Mammary epithelial cell (primary cell): Measurements from ENCODE around the gene PAK5.

Source experiments
- EZH2 ChIP-seq: IDR thresholded peaks from 2 replicates; pipeline ENCODE4 v1.6.1; 2012; ENCODE audit warnings: low read length, inconsistent platforms, borderline replicate concordance
- TF ChIP-seq, protein P1 (sequence below), 2 donors: IDR thresholded peaks in 1 of 2; conservative IDR thresholded peaks in 1 of 2; 2 replicates each; pipeline ENCODE4 v1.5.1; 2011 to 2012; ENCODE audit warnings: inconsistent platforms in 2 of 2, low read length in 2 of 2, mild to moderate bottlenecking in 2 of 2, control low read depth in 1 of 2, low read depth in 1 of 2; ENCODE audit not compliant: insufficient read depth in 1 of 2; ENCODE audit errors: extremely low read depth in 1 of 2

DNA sequence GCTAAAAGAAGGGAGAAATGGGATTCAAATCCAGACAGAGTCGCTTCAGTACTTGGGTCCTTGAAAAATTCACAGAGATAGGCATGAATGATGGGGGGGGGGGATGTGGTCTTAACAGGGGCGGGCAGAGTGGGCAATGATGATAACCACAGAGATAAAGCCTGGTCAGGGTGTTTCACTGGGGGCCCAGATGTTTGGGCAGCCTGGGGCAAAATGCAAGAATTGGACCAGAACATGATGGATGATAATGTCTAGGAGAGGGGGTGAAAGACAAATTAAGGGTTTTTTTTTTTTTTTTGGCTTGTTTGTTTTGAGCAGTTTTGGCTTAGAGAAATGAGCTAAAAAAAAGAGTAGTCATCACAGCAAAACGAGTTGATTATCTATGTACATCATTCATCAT, 267.1 kb downstream of the PAK5 start:
- TF ChIP-seq, protein P1, sequence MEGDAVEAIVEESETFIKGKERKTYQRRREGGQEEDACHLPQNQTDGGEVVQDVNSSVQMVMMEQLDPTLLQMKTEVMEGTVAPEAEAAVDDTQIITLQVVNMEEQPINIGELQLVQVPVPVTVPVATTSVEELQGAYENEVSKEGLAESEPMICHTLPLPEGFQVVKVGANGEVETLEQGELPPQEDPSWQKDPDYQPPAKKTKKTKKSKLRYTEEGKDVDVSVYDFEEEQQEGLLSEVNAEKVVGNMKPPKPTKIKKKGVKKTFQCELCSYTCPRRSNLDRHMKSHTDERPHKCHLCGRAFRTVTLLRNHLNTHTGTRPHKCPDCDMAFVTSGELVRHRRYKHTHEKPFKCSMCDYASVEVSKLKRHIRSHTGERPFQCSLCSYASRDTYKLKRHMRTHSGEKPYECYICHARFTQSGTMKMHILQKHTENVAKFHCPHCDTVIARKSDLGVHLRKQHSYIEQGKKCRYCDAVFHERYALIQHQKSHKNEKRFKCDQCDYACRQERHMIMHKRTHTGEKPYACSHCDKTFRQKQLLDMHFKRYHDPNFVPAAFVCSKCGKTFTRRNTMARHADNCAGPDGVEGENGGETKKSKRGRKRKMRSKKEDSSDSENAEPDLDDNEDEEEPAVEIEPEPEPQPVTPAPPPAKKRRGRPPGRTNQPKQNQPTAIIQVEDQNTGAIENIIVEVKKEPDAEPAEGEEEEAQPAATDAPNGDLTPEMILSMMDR (conservative IDR thresholded peaks at IDR 0.05 in 1 of 2, IDR thresholded peaks at IDR 0.05 in 1 of 2; ENCODE audit: extremely low read depth in 1 of 2, insufficient read depth in 1 of 2, low read depth in 1 of 2, low read length in 2 of 2), result no peak
- no peak for TF ChIP-seq EZH2
